GM21528 (cell line): ENCODE measurements around the gene LSP1.
"Not testable (repeated sequence)": the region's sequence is repeated elsewhere in the genome, so short reads cannot be mapped to it uniquely, and the experiment has no call there.

Experiments
- ATAC-seq: cut with Tn5 transposase; IDR thresholded peaks from one replicate; pipeline ENCODE4 v1.9.1; 2021; ENCODE audit warnings: mild to moderate bottlenecking, moderate library complexity; ENCODE audit not compliant: unreplicated experiment, low FRiP score

Gene LSP1

GRCh38 chr11:1937616-1938342, 84.9 kb downstream of the LSP1 start:
- ATAC-seq = no peak

- ATAC-seq = no peak
Observed at GRCh38 chr11:1938343-1939005, 85.6 kb downstream of the LSP1 start.

- no peak for ATAC-seq
Observed at GRCh38 chr11:1939006-1939625, 86.2 kb downstream of the LSP1 start.

GRCh38 chr11:1939788-1940187, 86.9 kb downstream of the LSP1 start:
- ATAC-seq = not testable (repeated sequence)
